Prostate gland (tissue), 2 donors: ENCODE data around the gene CYB5RL. TPM values are rescaled to one million over a fixed set of nuclear protein-coding genes. Genes with fewer than 3 reads are reported as not detected.

Experiments used
- DNase-seq: peaks from one replicate; pipeline ENCODE4 v3.0.0-alpha.2; 2019; ENCODE audit warnings: low spot score
- H3K27ac ChIP-seq, 2 donors: fragments of 200-600 bp; sonication (generic); 2 replicates each; pipeline ENCODE4 v1.5.1; 2017 to 2019
- H3K27me3 ChIP-seq: fragments of 200-600 bp; sonication (generic); replicated peaks from 2 replicates; pipeline ENCODE4 v1.5.1; 2019; ENCODE audit not compliant: insufficient read depth
- H3K36me3 ChIP-seq, 2 donors: fragments of 200-600 bp; sonication (generic); 1 replicate in 1 of 2; 2 replicates in 1 of 2; pipeline versions ENCODE4 v1.5.1 to v1.8.1; 2017 to 2019
- H3K4me1 ChIP-seq: fragments of 200-600 bp; sonication (generic); replicated peaks from 2 replicates; pipeline ENCODE4 v1.5.1; 2019
- H3K4me3 ChIP-seq, 2 donors: fragments of 200-600 bp; sonication (generic); 2 replicates each; pipeline ENCODE4 v1.5.1; 2017 to 2019
- H3K9me3 ChIP-seq: fragments of 200-600 bp; sonication (generic); 2 replicates; pipeline ENCODE4 v1.5.1; 2017
- POLR2A ChIP-seq: fragments of 450-650 bp; IDR thresholded peaks from one replicate; pipeline ENCODE4 v1.6.1; 2016; ENCODE audit warnings: antibody characterized with exemption, mild to moderate bottlenecking
- POLR2AphosphoS5 ChIP-seq: sonication (generic); formaldehyde crosslinking; IDR thresholded peaks from one replicate; pipeline ENCODE4 v1.6.1; 2017; ENCODE audit warnings: antibody characterized with exemption
- whole genome bisulfite sequencing: methylation state at CpG from one replicate; pipeline ENCODE4 v1.1.5; 2018; 5-methylcytosine and 5-hydroxymethylcytosine counted together
- intact Hi-C: fragments of 100-400 bp; cut with DNase I; formaldehyde crosslinking; loops from one replicate; pipeline ENCODE4 v1.14.2; 2022
- total RNA-seq, 2 donors: library from RNA; depleted of rRNA; stranded (reverse); fragments of >200 nt; gene quantifications; one replicate each; pipeline ENCODE4 v1.1.0, GENCODE V29; 2016
- TF ChIP-seq, protein P1 (sequence below), 4 experiments: fragments of 200-600 bp in 2 of 4; fragments of 450-650 bp in 2 of 4; sonication (generic) in 2 of 4; IDR thresholded peaks; 1 replicate in 3 of 4; 2 replicates in 1 of 4; pipeline ENCODE4 v1.5.1; 2016 to 2019; ENCODE audit warnings: antibody characterized with exemption in 4 of 4, mild to moderate bottlenecking in 2 of 4, moderate library complexity in 2 of 4

Gene CYB5RL
- total RNA-seq, 2 donors from 2014 or later = 6.3 to 10.9 TPM

DNA sequence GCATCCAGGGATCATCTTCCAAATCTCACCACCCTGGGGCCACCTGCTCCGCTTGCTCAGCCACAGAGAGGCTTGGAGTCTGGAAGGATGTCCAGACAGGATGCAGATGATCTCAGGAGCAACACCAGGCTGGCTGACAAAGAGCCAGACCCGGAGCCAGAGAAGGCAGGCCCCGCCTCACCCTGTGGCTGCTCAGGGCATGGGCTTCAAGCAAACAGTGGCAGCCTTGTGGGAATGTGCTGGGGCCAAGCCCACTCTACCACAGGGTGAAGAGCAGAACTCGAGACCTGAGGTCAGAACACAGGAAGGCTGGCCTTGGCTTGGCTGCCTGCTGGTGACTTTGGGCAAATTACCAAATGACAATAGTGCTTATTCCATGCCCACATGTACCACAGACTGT, 45.7 kb upstream of the CYB5RL start:
- no peaks in the 10 kb centered on the region for H3K27me3 ChIP-seq
- intact Hi-C loops = no loop called here
- H3K4me3 ChIP-seq = no peak overlapping the region
- TF ChIP-seq, protein P1, sequence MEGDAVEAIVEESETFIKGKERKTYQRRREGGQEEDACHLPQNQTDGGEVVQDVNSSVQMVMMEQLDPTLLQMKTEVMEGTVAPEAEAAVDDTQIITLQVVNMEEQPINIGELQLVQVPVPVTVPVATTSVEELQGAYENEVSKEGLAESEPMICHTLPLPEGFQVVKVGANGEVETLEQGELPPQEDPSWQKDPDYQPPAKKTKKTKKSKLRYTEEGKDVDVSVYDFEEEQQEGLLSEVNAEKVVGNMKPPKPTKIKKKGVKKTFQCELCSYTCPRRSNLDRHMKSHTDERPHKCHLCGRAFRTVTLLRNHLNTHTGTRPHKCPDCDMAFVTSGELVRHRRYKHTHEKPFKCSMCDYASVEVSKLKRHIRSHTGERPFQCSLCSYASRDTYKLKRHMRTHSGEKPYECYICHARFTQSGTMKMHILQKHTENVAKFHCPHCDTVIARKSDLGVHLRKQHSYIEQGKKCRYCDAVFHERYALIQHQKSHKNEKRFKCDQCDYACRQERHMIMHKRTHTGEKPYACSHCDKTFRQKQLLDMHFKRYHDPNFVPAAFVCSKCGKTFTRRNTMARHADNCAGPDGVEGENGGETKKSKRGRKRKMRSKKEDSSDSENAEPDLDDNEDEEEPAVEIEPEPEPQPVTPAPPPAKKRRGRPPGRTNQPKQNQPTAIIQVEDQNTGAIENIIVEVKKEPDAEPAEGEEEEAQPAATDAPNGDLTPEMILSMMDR (IDR thresholded peaks at IDR 0.05) = no peak
- TF ChIP-seq POLR2AphosphoS5 = no peak
- no peak for TF ChIP-seq POLR2A
- H3K27ac ChIP-seq = no peak overlapping the region
- H3K4me1 ChIP-seq = no peaks in the 10 kb centered on the region
- H3K9me3 ChIP-seq = no peaks in the 10 kb centered on the region
- no peak for DNase-seq
- peaks cover 2 to 6% of the 10 kb centered on the region in 2 donors for H3K36me3 ChIP-seq
- 62% methylated on average over 4 of the region's 4 CpGs for WGBS

- Histone ChIP-seq H3K36me3 (peaks cover 2 to 6% of the 10 kb centered on the region in 2 donors), H3K27me3 (no peaks in the 10 kb centered on the region), H3K4me1 (no peaks in the 10 kb centered on the region), H3K4me3 (no peak overlapping the region), H3K9me3 (no peaks in the 10 kb centered on the region), H3K27ac (no peak overlapping the region)
- no peak for DNase-seq
- no peak for TF ChIP-seq POLR2A
- WGBS = 95% methylated on average over 7 of the region's 7 CpGs
- intact Hi-C loops = no loop called here
Measured at GRCh38 chr1:54244655-54245054, 44.8 kb upstream of the CYB5RL start.

- WGBS = 90% methylated on average over 13 of the region's 13 CpGs
- TF ChIP-seq POLR2A (no peak), POLR2AphosphoS5 (no peak)
- TF ChIP-seq, protein P1 (IDR thresholded peaks at IDR 0.05) = no peak
- H3K4me3 ChIP-seq = no peak overlapping the region
- peaks cover 2 to 15% of the 10 kb centered on the region in 2 donors for H3K36me3 ChIP-seq
- no peak overlapping the region for H3K27ac ChIP-seq
- DNase-seq = no peak
- H3K27me3 ChIP-seq = no peaks in the 10 kb centered on the region
- no peaks in the 10 kb centered on the region for H3K4me1 ChIP-seq
- intact Hi-C loops = no loop called here
- H3K9me3 ChIP-seq = no peaks in the 10 kb centered on the region
Measured at GRCh38 chr1:54243022-54243421, 43.2 kb upstream of the CYB5RL start.

DNA sequence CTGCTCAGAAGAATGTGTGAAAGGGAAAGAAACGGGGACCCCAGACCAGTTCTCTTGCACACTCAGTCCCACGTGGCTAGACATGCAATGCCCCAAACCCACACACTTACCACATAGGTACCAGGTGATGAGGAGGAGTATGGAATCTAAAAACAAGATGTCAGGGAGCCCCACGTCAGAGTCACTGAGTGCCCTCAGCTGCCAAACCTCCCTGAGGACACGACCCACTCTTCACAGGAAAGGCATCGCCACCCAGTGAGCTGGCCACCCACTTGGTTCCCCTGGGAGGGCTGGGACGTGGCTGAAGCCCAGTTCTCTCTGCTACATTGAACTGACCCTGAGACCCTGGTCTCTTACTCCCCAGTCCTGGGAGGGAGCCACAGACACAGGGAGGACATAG, 41.5 kb upstream of the CYB5RL start:
- TF ChIP-seq POLR2AphosphoS5 (no peak), POLR2A (no peak)
- TF ChIP-seq, protein P1 (IDR thresholded peaks at IDR 0.05) = no peak
- no peak for DNase-seq
- 64% methylated on average over 6 of the region's 6 CpGs for WGBS
- intact Hi-C loops = no loop called here
- Histone ChIP-seq H3K36me3 (peaks cover 0 to 26% of the 10 kb centered on the region in 2 donors), H3K4me3 (no peak overlapping the region), H3K27ac (no peak overlapping the region), H3K27me3 (no peaks in the 10 kb centered on the region), H3K4me1 (no peaks in the 10 kb centered on the region), H3K9me3 (no peaks in the 10 kb centered on the region)

- H3K4me1 ChIP-seq = no peaks in the 10 kb centered on the region
- TF ChIP-seq, protein P1 (IDR thresholded peaks at IDR 0.05) = no peak
- no peak for TF ChIP-seq POLR2AphosphoS5
- TF ChIP-seq POLR2A = no peak
Measured at GRCh38 chr1:54240741-54241335, 41.0 kb upstream of the CYB5RL start.

More at GRCh38 chr1:54240741-54241335, 41.0 kb upstream of the CYB5RL start:
- H3K27ac ChIP-seq = no peak overlapping the region
- H3K36me3 ChIP-seq = peaks cover 0 to 26% of the 10 kb centered on the region in 2 donors
- intact Hi-C loops = no loop called here
- no peak for DNase-seq
- H3K4me3 ChIP-seq = no peak overlapping the region
- no peaks in the 10 kb centered on the region for H3K9me3 ChIP-seq
- H3K27me3 ChIP-seq = no peaks in the 10 kb centered on the region
- 96% methylated on average over 10 of the region's 12 CpGs for WGBS
